ENCODE results near the gene TBC1D1.
A peak's percentile ranks its signal among the peaks of the same experiment; 100 is the strongest.

GRCh38 chr4:38166082-38166481, 275.2 kb downstream of the TBC1D1 start:
- no peak for TF ChIP-seq POLR2A (IDR thresholded peaks at IDR 0.05)
- no peak for TF ChIP-seq CTCF (IDR thresholded peaks at IDR 0.05 in 8 of 11, conservative IDR thresholded peaks at IDR 0.05 in 3 of 11)
- peak in 1 of 3 donors; percentile 21 for TF ChIP-seq POLR2AphosphoS5 (IDR thresholded peaks at IDR 0.05)

Data from spleen (tissue), 7 donors.